CD8-positive, alpha-beta memory T cell (primary cell): ENCODE measurements around the gene UTS2B. TPM values are rescaled to one million over a fixed set of nuclear protein-coding genes. Genes with fewer than 3 reads are reported as not detected.
"Not testable (repeated sequence)": the region's sequence is repeated elsewhere in the genome, so short reads cannot be mapped to it uniquely, and the experiment has no call there.

Experiments
- CTCF ChIA-PET: fragments of 350-600 bp; sonication (Branson Sonifier 250); formaldehyde crosslinking; loops from one replicate; lab custom pipeline; 2021; ENCODE audit warnings: antibody characterized with exemption; lab: Charles Lee
- POLR2A ChIA-PET: fragments of 350-600 bp; sonication (Branson Sonifier 250); formaldehyde crosslinking; loops from one replicate; lab custom pipeline; 2021; ENCODE audit warnings: antibody characterized with exemption; lab: Charles Lee
- DNase-seq, 5 donors: peaks; one replicate each; pipeline versions ENCODE4 v3.0.0 to v3.0.0-alpha.2; 2020 to 2022; ENCODE audit warnings: mixed read lengths in 1 of 5
- H3K27ac ChIP-seq: one replicate; pipeline ENCODE4 v1.7.0; 2013; ENCODE audit warnings: low read depth, mild to moderate bottlenecking, low read length, moderate library complexity
- H3K27me3 ChIP-seq: 2 replicates; pipeline ENCODE4 v1.7.0; 2013; ENCODE audit warnings: low read length, mild to moderate bottlenecking; ENCODE audit not compliant: insufficient read depth, poor library complexity, severe bottlenecking
- H3K36me3 ChIP-seq: 2 replicates; pipeline ENCODE4 v1.7.0; 2013; ENCODE audit warnings: mild to moderate bottlenecking, low read length, moderate library complexity; ENCODE audit not compliant: insufficient read depth
- H3K4me1 ChIP-seq: 2 replicates; pipeline ENCODE4 v1.7.0; 2013; ENCODE audit warnings: mild to moderate bottlenecking, low read length, moderate library complexity; ENCODE audit not compliant: insufficient read depth
- H3K4me3 ChIP-seq: 2 replicates; pipeline ENCODE4 v1.7.0; 2013; ENCODE audit warnings: mild to moderate bottlenecking, low read length
- H3K9me3 ChIP-seq: 2 replicates; pipeline ENCODE4 v1.7.0; 2013; ENCODE audit warnings: mild to moderate bottlenecking, low read length
- H3K27ac Mint-ChIP-seq, 8 donors: one replicate each; pipeline ENCODE4 v1.8.0; 2020 to 2021; ENCODE audit warnings: mixed read lengths in 8 of 8, mild to moderate bottlenecking in 6 of 8, inconsistent platforms in 3 of 8, moderate library complexity in 3 of 8
- H3K27me3 Mint-ChIP-seq, 2 donors: one replicate each; pipeline ENCODE4 v1.8.0; 2020 to 2021; ENCODE audit warnings: mixed read lengths in 2 of 2, mild to moderate bottlenecking in 1 of 2, moderate library complexity in 1 of 2
- H3K36me3 Mint-ChIP-seq, 3 donors: one replicate each; pipeline ENCODE4 v1.8.0; 2020 to 2021; ENCODE audit warnings: mixed read lengths in 3 of 3, inconsistent platforms in 1 of 3, mild to moderate bottlenecking in 1 of 3
- H3K4me1 Mint-ChIP-seq, 3 donors: one replicate each; pipeline ENCODE4 v1.8.0; 2020 to 2021; ENCODE audit warnings: mixed read lengths in 3 of 3, inconsistent platforms in 1 of 3, mild to moderate bottlenecking in 1 of 3
- H3K4me3 Mint-ChIP-seq, 7 donors: one replicate each; pipeline ENCODE4 v1.8.0; 2020 to 2021; ENCODE audit warnings: mixed read lengths in 7 of 7, mild to moderate bottlenecking in 6 of 7, moderate library complexity in 4 of 7, inconsistent platforms in 2 of 7
- H3K9me3 Mint-ChIP-seq, 5 donors: one replicate each; pipeline ENCODE4 v1.8.0; 2020 to 2022; ENCODE audit warnings: mixed read lengths in 5 of 5, mild to moderate bottlenecking in 3 of 5, moderate library complexity in 2 of 5, inconsistent platforms in 1 of 5
- polyA plus RNA-seq: library from polyadenylated mRNA; unstranded; fragments of 300-500 nt; fragmentation: Illumina TruSeq; gene quantifications from one replicate; pipeline ENCODE4 v1.2.3, GENCODE V29; 2021
- total RNA-seq, 2 experiments: library from RNA; stranded (reverse); gene quantifications; one replicate each; pipeline ENCODE4 v1.2.3, GENCODE V29; 2021

UTS2B gene
- total and polyA plus RNA-seq, 3 experiments from 2014 or later: not detected

DNA sequence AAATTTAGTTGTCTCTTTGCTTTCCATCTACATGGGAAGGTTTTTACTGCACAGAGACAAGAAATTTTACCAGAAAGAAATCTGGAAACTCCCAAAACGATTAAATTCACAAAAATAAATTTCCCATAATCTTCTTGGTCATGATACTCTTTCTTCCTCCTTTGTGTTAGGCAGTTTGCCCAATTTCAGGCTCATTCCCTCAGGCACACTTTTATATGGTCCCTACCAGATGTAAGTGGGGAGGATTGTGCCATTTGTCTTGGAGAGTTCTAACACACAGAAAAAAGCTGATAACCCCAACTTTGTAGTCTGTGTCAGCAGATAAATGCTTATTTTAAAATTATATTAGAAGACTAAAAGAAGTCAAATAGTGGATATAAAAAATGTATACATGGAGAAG, 50.2 kb downstream of the UTS2B start:
- ChIA-PET POLR2A (no interaction called here), CTCF (no interaction called here)
- Histone ChIP-seq H3K4me1 (no peaks in the 10 kb centered on the region), H3K36me3 (no peaks in the 10 kb centered on the region), H3K27ac (no peak overlapping the region), H3K9me3 (no peaks in the 10 kb centered on the region), H3K27me3 (no peaks in the 10 kb centered on the region), H3K4me3 (no peak overlapping the region)
- H3K36me3 Mint-ChIP-seq: peaks cover 0 to 1% (median 0%) of the 10 kb centered on the region in 3 donors
- H3K27me3 Mint-ChIP-seq: no peaks in the 10 kb centered on the region
- H3K9me3 Mint-ChIP-seq: peaks cover 0 to 8% (median under 1%) of the 10 kb centered on the region in 5 donors
- no peak overlapping the region for H3K27ac Mint-ChIP-seq
- H3K4me1 Mint-ChIP-seq: no peaks in the 10 kb centered on the region
- no peak overlapping the region for H3K4me3 Mint-ChIP-seq
- no peak for DNase-seq

DNA sequence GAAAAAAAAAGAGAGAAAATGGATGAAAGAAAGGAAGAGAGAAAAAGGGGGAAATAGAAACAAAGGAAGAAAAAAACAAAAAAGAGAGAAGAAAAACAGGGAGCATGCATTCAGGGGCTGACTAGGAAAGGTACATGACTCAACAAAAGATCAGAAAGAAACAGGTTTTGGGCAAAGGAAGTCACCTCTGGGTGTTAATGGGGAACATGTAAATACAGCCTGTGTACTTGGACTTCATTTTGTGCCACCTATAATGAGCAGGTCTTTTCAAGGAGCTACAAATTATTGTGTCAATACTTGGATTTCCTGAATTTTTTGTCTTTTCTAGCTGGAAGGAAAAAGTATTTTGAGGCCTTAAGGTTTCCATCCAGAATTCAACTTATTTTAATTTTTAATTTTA, 54.6 kb downstream of the UTS2B start:
- Mint-ChIP-seq H3K27ac (no peak overlapping the region), H3K4me1 (no peaks in the 10 kb centered on the region), H3K9me3 (no peaks in the 10 kb centered on the region), H3K36me3 (peaks cover 0 to 1% (median 0%) of the 10 kb centered on the region in 3 donors), H3K4me3 (no peak overlapping the region), H3K27me3 (peaks cover 0 to 2% of the 10 kb centered on the region in 2 donors)
- no peaks in the 10 kb centered on the region for H3K9me3 ChIP-seq
- no peak for DNase-seq
- no peak overlapping the region for H3K27ac ChIP-seq
- H3K36me3 ChIP-seq: no peaks in the 10 kb centered on the region
- no peaks in the 10 kb centered on the region for H3K4me1 ChIP-seq
- ChIA-PET CTCF (no interaction called here), POLR2A (no interaction called here)
- no peak overlapping the region for H3K4me3 ChIP-seq
- no peaks in the 10 kb centered on the region for H3K27me3 ChIP-seq

DNA sequence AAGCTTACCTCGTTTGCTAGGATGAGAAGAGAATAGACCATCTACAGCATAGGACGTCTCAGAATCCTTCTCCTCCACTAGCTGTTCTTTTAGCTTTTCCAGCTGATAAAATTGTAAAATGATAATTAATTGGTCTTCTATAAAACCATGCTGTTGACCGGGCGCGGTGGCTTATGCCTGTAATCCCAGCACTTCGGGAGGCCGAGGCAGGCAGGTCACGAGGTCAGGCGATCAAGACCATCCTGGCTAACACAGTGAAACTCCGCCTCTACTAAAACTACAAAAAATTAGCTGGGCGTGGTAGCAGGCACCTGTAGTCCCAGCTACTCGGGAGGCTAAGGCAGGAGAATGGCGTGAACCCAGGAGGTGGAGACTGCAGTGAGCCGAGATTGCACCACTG, 55.1 kb downstream of the UTS2B start:
- H3K4me3 Mint-ChIP-seq, H3K4me1 Mint-ChIP-seq, DNase-seq, H3K27me3 Mint-ChIP-seq, CTCF ChIA-PET, POLR2A ChIA-PET, H3K9me3 Mint-ChIP-seq, H3K4me3 ChIP-seq, H3K27ac ChIP-seq, H3K36me3 ChIP-seq, H3K4me1 ChIP-seq, H3K27me3 ChIP-seq, H3K27ac Mint-ChIP-seq, H3K36me3 Mint-ChIP-seq, H3K9me3 ChIP-seq: not testable (repeated sequence)

DNA sequence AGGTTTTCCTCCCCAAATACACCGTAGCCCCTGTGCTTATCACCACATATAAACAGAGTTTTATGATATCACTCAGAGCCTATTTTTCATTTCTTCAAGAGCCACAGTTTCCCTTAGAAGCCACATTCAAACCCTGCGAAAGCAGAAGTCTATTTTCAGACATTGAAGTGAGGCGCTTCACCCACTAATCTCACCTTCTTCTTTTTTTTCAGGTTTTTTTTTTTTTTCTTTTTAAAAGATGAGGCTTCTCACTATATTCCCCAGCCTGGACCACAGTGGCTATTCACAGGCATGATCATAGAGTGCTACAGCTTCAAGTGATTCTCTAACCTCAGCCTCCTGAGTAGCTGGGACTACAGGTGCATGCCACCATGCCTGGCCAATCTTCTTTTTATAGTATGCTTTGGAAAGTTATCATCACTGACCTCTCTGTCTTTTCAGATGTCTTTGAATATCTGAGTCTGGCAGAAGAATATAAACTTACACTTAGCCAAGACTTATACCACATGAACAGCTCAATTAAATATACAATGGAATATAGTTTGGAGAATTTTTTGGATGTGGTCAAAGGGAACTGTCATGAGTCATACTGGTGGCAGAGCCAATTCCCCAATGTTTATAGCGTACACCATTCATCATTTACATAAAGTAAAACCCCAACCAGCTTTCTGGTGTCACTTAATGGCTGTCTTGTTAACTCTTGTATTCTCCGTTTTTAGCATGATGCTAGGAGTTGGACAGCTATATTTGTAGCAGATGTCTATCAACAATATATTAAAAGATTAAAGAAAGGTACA, 60.8 kb downstream of the UTS2B start:
- Mint-ChIP-seq H3K4me1 (no peaks in the 10 kb centered on the region), H3K27ac (peak overlapping the region in 1 of 8 donors; percentile 27), H3K27me3 (peaks cover 0 to 2% of the 10 kb centered on the region in 2 donors), H3K9me3 (peaks cover 0 to 5% (median 0%) of the 10 kb centered on the region in 5 donors), H3K4me3 (no peak overlapping the region), H3K36me3 (no peaks in the 10 kb centered on the region)
- no peaks in the 10 kb centered on the region for H3K4me1 ChIP-seq
- ChIA-PET POLR2A (no interaction called here), CTCF (no interaction called here)
- no peak overlapping the region for H3K27ac ChIP-seq
- H3K4me3 ChIP-seq: no peak overlapping the region
- H3K27me3 ChIP-seq: no peaks in the 10 kb centered on the region
- no peaks in the 10 kb centered on the region for H3K36me3 ChIP-seq
- DNase-seq: no peak
- H3K9me3 ChIP-seq: no peaks in the 10 kb centered on the region

DNA sequence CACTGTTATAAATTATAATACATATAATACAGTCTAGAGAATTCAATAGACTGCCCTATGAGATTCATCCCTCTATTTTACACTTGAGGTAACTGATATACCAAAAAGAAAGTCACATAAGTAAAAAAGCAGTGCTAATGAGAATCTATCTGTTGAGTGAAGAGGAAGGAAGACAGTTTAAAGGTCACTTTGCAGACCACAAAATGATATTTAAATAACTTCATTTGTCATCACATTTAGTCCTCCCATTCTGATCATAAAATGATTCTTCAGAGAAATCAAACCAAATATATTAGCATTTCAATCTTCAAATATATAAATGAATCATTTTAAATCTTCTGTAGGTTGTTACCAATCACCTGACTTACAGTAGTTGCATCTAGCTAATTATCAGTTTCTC, 61.6 kb downstream of the UTS2B start:
- ChIA-PET POLR2A (no interaction called here), CTCF (no interaction called here)
- Histone ChIP-seq H3K27ac (no peak overlapping the region), H3K9me3 (no peaks in the 10 kb centered on the region), H3K27me3 (no peaks in the 10 kb centered on the region), H3K36me3 (no peaks in the 10 kb centered on the region), H3K4me1 (no peaks in the 10 kb centered on the region), H3K4me3 (no peak overlapping the region)
- Mint-ChIP-seq H3K36me3 (no peaks in the 10 kb centered on the region), H3K27me3 (peaks cover 0 to 2% of the 10 kb centered on the region in 2 donors), H3K4me3 (no peak overlapping the region), H3K9me3 (peaks cover 0 to 5% (median 0%) of the 10 kb centered on the region in 5 donors), H3K27ac (no peak overlapping the region), H3K4me1 (peaks cover 0 to 2% (median 0%) of the 10 kb centered on the region in 3 donors)
- no peak for DNase-seq

DNA sequence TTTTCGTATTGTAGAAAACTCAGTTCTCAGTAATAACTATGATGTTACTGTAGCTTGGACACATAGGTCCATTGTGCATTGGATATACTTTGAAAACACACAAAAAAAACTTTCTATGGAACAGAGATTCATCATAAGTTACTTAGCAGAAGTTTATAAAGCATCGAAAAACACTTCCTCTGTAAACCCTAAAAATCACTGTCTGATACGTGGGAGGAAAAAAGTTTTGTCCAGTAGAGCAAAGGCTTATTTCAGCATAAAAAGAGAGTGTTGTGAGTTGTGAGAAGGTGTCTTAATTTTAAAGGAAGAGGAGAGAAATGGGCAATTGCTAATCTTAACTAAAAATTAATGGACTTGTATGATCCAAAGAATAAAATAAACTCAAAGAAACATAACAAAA, 66.5 kb downstream of the UTS2B start:
- Mint-ChIP-seq H3K27me3 (peaks cover 0 to 2% of the 10 kb centered on the region in 2 donors), H3K4me3 (no peak overlapping the region), H3K27ac (no peak overlapping the region), H3K36me3 (no peaks in the 10 kb centered on the region), H3K9me3 (peaks cover 0 to 9% (median 0%) of the 10 kb centered on the region in 5 donors), H3K4me1 (peaks cover 0 to 2% (median 2%) of the 10 kb centered on the region in 3 donors)
- no peak overlapping the region for H3K27ac ChIP-seq
- H3K27me3 ChIP-seq: no peaks in the 10 kb centered on the region
- no peaks in the 10 kb centered on the region for H3K9me3 ChIP-seq
- H3K4me3 ChIP-seq: no peak overlapping the region
- POLR2A ChIA-PET: no interaction called here
- H3K4me1 ChIP-seq: no peaks in the 10 kb centered on the region
- no peaks in the 10 kb centered on the region for H3K36me3 ChIP-seq
- DNase-seq: no peak
- CTCF ChIA-PET: no interaction called here

DNA sequence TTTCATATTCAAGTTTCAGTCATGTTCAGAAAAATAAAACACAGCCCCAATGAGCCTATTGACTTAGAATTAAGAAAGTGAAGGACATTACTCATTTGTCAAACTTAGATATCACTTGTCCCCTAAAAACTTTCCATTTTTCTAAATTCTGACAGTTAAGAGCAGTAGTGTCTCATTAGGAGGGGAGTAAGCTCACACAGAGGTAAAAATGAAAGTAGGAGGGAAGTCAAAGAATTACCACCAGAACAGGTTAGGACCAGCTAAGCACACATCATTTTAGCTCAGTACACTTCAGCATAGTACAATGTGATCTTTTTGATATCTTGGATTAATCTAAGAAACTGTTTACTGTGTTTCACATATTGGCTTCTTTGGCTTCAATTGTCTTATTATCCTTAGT, 67.0 kb downstream of the UTS2B start:
- no peaks in the 10 kb centered on the region for H3K4me1 ChIP-seq
- no peaks in the 10 kb centered on the region for H3K27me3 ChIP-seq
- POLR2A ChIA-PET: no interaction called here
- Mint-ChIP-seq H3K27ac (peak overlapping the region in 1 of 8 donors; percentile 14), H3K4me3 (no peak overlapping the region), H3K27me3 (peaks cover 0 to 2% of the 10 kb centered on the region in 2 donors), H3K4me1 (peaks cover 0 to 3% (median 2%) of the 10 kb centered on the region in 3 donors), H3K9me3 (peaks cover 0 to 9% (median 0%) of the 10 kb centered on the region in 5 donors), H3K36me3 (no peaks in the 10 kb centered on the region)
- H3K27ac ChIP-seq: no peak overlapping the region
- no peak for DNase-seq
- H3K36me3 ChIP-seq: no peaks in the 10 kb centered on the region
- H3K9me3 ChIP-seq: no peaks in the 10 kb centered on the region
- H3K4me3 ChIP-seq: no peak overlapping the region
- CTCF ChIA-PET: no interaction called here

DNA sequence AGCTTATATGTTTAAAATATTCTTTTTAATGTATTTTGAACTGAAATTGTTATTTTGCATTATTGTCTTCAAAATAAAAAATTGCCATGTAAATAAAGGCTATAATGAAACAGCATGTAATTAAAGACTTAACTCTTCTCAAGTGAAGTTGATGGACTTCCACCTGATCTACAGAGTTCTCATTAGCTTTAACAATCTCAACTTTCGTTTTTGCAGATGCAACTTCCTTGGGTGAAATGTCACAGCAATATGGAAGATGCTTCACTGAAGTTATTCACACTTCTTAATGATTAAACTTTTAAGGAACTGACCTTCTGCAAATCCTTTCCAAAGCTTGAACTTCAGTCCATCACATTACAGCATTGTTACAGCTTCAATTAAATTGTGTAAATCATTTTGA, 67.7 kb downstream of the UTS2B start:
- Histone ChIP-seq H3K4me1 (no peaks in the 10 kb centered on the region), H3K36me3 (no peaks in the 10 kb centered on the region), H3K27ac (no peak overlapping the region), H3K4me3 (no peak overlapping the region), H3K9me3 (no peaks in the 10 kb centered on the region), H3K27me3 (no peaks in the 10 kb centered on the region)
- ChIA-PET CTCF (no interaction called here), POLR2A (no interaction called here)
- DNase-seq: no peak
- Mint-ChIP-seq H3K4me3 (no peak overlapping the region), H3K27me3 (peaks cover 0 to 2% of the 10 kb centered on the region in 2 donors), H3K4me1 (peaks cover 0 to 3% (median 2%) of the 10 kb centered on the region in 3 donors), H3K36me3 (no peaks in the 10 kb centered on the region), H3K9me3 (peaks cover 0 to 9% (median 0%) of the 10 kb centered on the region in 5 donors), H3K27ac (no peak overlapping the region)
